Type B pancreatic cell (in vitro differentiated cells): ENCODE data around the gene SRP72. TPM values are rescaled to one million over a fixed set of nuclear protein-coding genes. Genes with fewer than 3 reads are reported as not detected.
A peak's percentile ranks its signal among the peaks of the same experiment; 100 is the strongest.

Experiments used
- DNase-seq: peaks from one replicate; pipeline ENCODE4 v3.0.0; 2021; ENCODE audit warnings: mixed read lengths; ENCODE audit not compliant: unreplicated experiment; ENCODE audit errors: extremely low spot score
- H3K27ac Mint-ChIP-seq: 2 replicates; pipeline ENCODE4 v1.8.0; 2021; ENCODE audit warnings: mild to moderate bottlenecking, mixed read lengths
- H3K27me3 Mint-ChIP-seq: 2 replicates; pipeline ENCODE4 v1.8.0; 2021; ENCODE audit warnings: mixed read lengths
- H3K36me3 Mint-ChIP-seq: 2 replicates; pipeline ENCODE4 v1.8.0; 2021; ENCODE audit warnings: mixed read lengths
- H3K4me1 Mint-ChIP-seq: one replicate; pipeline ENCODE4 v1.8.0; 2021; ENCODE audit warnings: mixed read lengths; ENCODE audit not compliant: unreplicated experiment
- H3K4me3 Mint-ChIP-seq: 2 replicates; pipeline ENCODE4 v1.8.0; 2021; ENCODE audit warnings: mild to moderate bottlenecking, mixed read lengths
- H3K9me3 Mint-ChIP-seq: 2 replicates; pipeline ENCODE4 v1.8.0; 2021; ENCODE audit warnings: mixed read lengths
- CTCF ChIP-seq: fragments of 200-600 bp; sonication (generic); conservative IDR thresholded peaks from 2 replicates; pipeline ENCODE4 v1.5.0; 2021; ENCODE audit warnings: antibody characterized with exemption, mild to moderate bottlenecking
- total RNA-seq: library from RNA; stranded (reverse); gene quantifications from 2 replicates; pipeline ENCODE4 v1.2.1, GENCODE V29; 2021; ENCODE audit warnings: low replicate concordance

Gene SRP72
- total RNA-seq, 1 donor from 2014 or later = 108 TPM

- Mint-ChIP-seq H3K27me3 (no peaks in the 10 kb centered on the region), H3K27ac (no peak overlapping the region), H3K4me3 (no peak overlapping the region), H3K9me3 (no peaks in the 10 kb centered on the region), H3K4me1 (no peaks in the 10 kb centered on the region), H3K36me3 (peaks cover 36% of the 10 kb centered on the region)
- DNase-seq = no peak
- no peak for TF ChIP-seq CTCF
Measured at GRCh38 chr4:56475917-56476316, 8.5 kb downstream of the SRP72 start.

DNA sequence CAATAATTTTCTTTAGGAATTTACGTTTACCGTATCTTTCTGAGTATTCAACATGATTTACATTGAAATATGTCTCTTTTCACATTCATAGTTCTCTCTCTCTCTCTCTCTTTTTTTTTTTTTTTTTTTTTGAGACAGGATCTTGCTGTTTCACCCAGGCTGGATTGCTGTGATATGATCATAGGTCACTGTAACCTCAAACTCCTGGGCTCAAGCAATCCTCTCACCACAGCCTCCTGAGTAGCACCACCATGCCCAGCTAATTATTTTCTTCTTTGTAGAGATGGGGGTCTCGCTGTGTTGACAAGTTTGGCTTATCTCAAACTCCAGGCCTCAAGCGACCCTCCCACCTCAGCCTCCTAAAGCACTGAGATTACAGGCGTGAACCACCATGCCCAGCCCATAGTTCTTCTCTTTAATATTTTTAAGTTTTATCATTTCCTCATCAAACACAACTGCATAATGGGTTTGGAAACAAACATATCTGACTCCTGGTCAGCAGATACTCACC, 9.8 kb downstream of the SRP72 start:
- Mint-ChIP-seq H3K9me3 (no peaks in the 10 kb centered on the region), H3K4me1 (no peaks in the 10 kb centered on the region), H3K36me3 (peaks cover 31% of the 10 kb centered on the region), H3K27ac (no peak overlapping the region), H3K27me3 (no peaks in the 10 kb centered on the region), H3K4me3 (no peak overlapping the region)
- DNase-seq = no peak
- no peak for TF ChIP-seq CTCF

- Mint-ChIP-seq H3K27ac (no peak overlapping the region), H3K27me3 (no peaks in the 10 kb centered on the region), H3K4me1 (no peaks in the 10 kb centered on the region), H3K36me3 (peaks cover 31% of the 10 kb centered on the region), H3K9me3 (no peaks in the 10 kb centered on the region), H3K4me3 (no peak overlapping the region)
- no peak for DNase-seq
- TF ChIP-seq CTCF = no peak
Measured at GRCh38 chr4:56480691-56481090, 13.3 kb downstream of the SRP72 start.

DNA sequence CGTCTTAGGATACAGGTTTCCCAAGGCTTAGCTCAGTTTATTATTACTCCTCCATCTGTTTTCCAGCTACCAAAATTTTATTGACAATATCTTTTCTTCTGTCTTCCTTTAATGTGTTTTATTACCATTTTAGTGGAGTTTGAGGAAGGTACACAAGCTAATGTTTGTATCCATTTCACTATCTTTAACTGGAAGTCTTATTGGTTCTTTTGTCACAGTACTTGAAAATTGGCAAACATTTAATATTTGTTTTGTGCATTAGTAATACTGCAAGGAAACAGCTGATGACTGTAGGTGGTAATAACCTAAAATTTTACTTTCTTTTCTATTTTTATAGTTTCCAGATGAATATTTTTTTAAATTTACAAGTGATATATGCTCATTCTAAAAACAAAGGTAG, 28.8 kb downstream of the SRP72 start:
- no peak for DNase-seq
- Mint-ChIP-seq H3K27me3 (no peaks in the 10 kb centered on the region), H3K4me3 (no peak overlapping the region), H3K27ac (no peak overlapping the region), H3K9me3 (no peaks in the 10 kb centered on the region), H3K4me1 (no peaks in the 10 kb centered on the region), H3K36me3 (peaks cover 43% of the 10 kb centered on the region)
- TF ChIP-seq CTCF = no peak

DNA sequence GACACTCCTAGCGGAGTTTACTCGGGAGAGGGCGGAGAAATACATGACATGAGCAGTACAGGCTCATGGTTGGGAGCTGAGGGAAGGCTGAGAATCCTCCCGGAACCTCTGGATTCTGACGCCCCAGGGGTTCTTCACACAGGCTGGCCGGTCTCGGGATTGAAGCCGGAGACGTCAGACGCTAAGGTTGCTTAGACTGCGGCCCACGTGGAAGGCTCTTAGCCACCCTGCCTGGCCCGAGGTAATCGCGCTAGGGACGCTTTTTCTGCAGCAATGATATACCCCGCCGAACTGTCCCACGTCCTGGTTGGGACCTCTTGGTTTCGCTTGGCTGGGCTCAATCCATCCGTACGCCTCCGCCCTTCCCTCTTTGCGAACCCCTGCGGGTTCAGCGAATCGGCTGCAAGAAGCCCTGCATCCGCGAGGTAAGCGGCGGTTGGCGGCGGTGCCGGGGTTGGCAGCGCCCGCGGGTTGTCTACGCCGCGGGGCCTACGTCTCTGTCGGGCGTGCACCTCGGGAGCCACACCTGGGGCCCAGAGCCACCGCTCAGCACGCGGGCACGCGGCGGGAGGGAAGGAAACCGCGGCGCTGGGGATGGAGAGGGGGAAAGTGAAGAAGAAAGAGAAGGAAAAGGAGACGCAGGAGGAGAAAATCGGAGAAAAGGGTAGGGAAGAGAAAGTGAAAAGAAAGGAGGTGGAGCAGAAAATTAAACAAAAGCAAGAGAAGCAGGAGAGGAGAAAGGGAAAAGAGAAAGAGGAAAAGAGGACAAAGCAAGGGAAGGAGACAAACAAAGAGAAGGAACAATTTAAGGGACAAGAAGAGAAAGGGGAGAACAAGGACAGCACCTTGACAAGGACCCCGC, 38.1 kb downstream of the SRP72 start, which contains the start of gene ARL9:
ARL9 (plus strand) TSS at position 523 of the 862 bp plus-strand sequence; CDS start at position 595, 72 bp downstream.
- Mint-ChIP-seq H3K4me3 (peak within 1 kb of the TSS; percentile 94), H3K4me1 (no peaks in the 10 kb centered on the region), H3K27me3 (peaks cover 19% of the 10 kb centered on the region), H3K36me3 (peaks cover 14% of the 10 kb centered on the region), H3K27ac (peak within 1 kb of the TSS; percentile 60), H3K9me3 (no peaks in the 10 kb centered on the region)
- no peak for DNase-seq
- no peak for TF ChIP-seq CTCF
